KOPT-K1 (cell line): ENCODE results near the gene ZNF723.
"Not testable (repeated sequence)": the region's sequence is repeated elsewhere in the genome, so short reads cannot be mapped to it uniquely, and the experiment has no call there.

Experiments
- H3K27ac ChIP-seq: fragments of 200-600 bp; sonication (generic); 2 replicates; pipeline ENCODE4 v1.5.1; 2016; ENCODE audit warnings: antibody characterized with exemption, mild to moderate bottlenecking, low read depth, low read length; ENCODE audit not compliant: poor library complexity, severe bottlenecking
- H3K36me3 ChIP-seq: fragments of 200-600 bp; sonication (generic); 2 replicates; pipeline ENCODE4 v1.5.1; 2017; ENCODE audit warnings: antibody characterized with exemption, mild to moderate bottlenecking, low read length, moderate library complexity; ENCODE audit not compliant: insufficient read depth
- H3K9me3 ChIP-seq: fragments of 200-600 bp; sonication (generic); 2 replicates; pipeline ENCODE4 v1.5.1; 2017; ENCODE audit warnings: antibody characterized with exemption, low read length, mild to moderate bottlenecking; ENCODE audit not compliant: insufficient read depth, poor library complexity, severe bottlenecking

Gene ZNF723

GRCh38 chr19:22832031-22832762 is at the start of gene ZNF723:
ZNF723 (plus strand) TSS chr19:22832291; CDS start chr19:22832380, 89 bp downstream.
- Histone ChIP-seq H3K9me3 (peaks cover 15% of the 10 kb centered on the region), H3K36me3 (no peaks in the 10 kb centered on the region), H3K27ac (no peak within 1 kb of the TSS)

- no peaks in the 10 kb centered on the region for H3K36me3 ChIP-seq
- no peak within 1 kb of the TSS for H3K27ac ChIP-seq
- H3K9me3 ChIP-seq: peaks cover 16% of the 10 kb centered on the region
These were observed 48.3 kb upstream of the ZNF723 start, which contains the start of gene ZNF99 for GRCh38 chr19:22783651-22784410. ZNF99 (minus strand) TSS chr19:22784151; CDS start chr19:22784016, 135 bp downstream.

GRCh38 chr19:22792863-22793262 is 39.2 kb upstream of the ZNF723 start:
- not testable (repeated sequence) for H3K9me3 ChIP-seq, H3K36me3 ChIP-seq, H3K27ac ChIP-seq

GRCh38 chr19:22797040-22797439 is 35.1 kb upstream of the ZNF723 start:
- Histone ChIP-seq H3K36me3 (no peaks in the 10 kb centered on the region), H3K9me3 (peaks cover 9% of the 10 kb centered on the region), H3K27ac (no peak overlapping the region)

- Histone ChIP-seq H3K36me3 (no peaks in the 10 kb centered on the region), H3K9me3 (peaks cover 41% of the 10 kb centered on the region), H3K27ac (no peak overlapping the region)
These were observed 25.7 kb upstream of the ZNF723 start for GRCh38 chr19:22806418-22806817.

- no peaks in the 10 kb centered on the region for H3K36me3 ChIP-seq
- peaks cover 41% of the 10 kb centered on the region for H3K9me3 ChIP-seq
- H3K27ac ChIP-seq: no peak overlapping the region
These were observed 24.8 kb upstream of the ZNF723 start for GRCh38 chr19:22807061-22807835.

GRCh38 chr19:22814124-22814523 is 18.0 kb upstream of the ZNF723 start:
- H3K9me3 ChIP-seq: peaks cover 43% of the 10 kb centered on the region
- no peaks in the 10 kb centered on the region for H3K36me3 ChIP-seq
- no peak overlapping the region for H3K27ac ChIP-seq

GRCh38 chr19:22831211-22831610 is 880 bp upstream of the ZNF723 start:
- H3K9me3 ChIP-seq: peaks cover 15% of the 10 kb centered on the region
- no peaks in the 10 kb centered on the region for H3K36me3 ChIP-seq
- no peak overlapping the region for H3K27ac ChIP-seq

GRCh38 chr19:22857713-22858320 is 25.7 kb downstream of the ZNF723 start:
- peaks cover 53% of the 10 kb centered on the region for H3K9me3 ChIP-seq
- not testable (repeated sequence) for H3K36me3 ChIP-seq, H3K27ac ChIP-seq

GRCh38 chr19:22882797-22883196 is 50.7 kb downstream of the ZNF723 start:
- Histone ChIP-seq H3K9me3 (peaks cover 21% of the 10 kb centered on the region), H3K36me3 (no peaks in the 10 kb centered on the region), H3K27ac (no peak overlapping the region)

- H3K36me3 ChIP-seq: no peaks in the 10 kb centered on the region
- peaks cover 11% of the 10 kb centered on the region for H3K9me3 ChIP-seq
These were observed 61.8 kb downstream of the ZNF723 start for GRCh38 chr19:22893855-22894270.

GRCh38 chr19:22901431-22902130 is 69.5 kb downstream of the ZNF723 start:
- Histone ChIP-seq H3K9me3 (peaks cover 50% of the 10 kb centered on the region), H3K27ac (no peak overlapping the region), H3K36me3 (no peaks in the 10 kb centered on the region)

More at GRCh38 chr19:22893855-22894270, 61.8 kb downstream of the ZNF723 start:
- no peak overlapping the region for H3K27ac ChIP-seq
